HG03571 (cell line): Measurements from ENCODE around the gene BAHCC1.

Source experiments
- ATAC-seq: cut with Tn5 transposase; IDR thresholded peaks from one replicate; pipeline ENCODE4 v1.9.1; 2021; ENCODE audit not compliant: unreplicated experiment

BAHCC1 gene

DNA sequence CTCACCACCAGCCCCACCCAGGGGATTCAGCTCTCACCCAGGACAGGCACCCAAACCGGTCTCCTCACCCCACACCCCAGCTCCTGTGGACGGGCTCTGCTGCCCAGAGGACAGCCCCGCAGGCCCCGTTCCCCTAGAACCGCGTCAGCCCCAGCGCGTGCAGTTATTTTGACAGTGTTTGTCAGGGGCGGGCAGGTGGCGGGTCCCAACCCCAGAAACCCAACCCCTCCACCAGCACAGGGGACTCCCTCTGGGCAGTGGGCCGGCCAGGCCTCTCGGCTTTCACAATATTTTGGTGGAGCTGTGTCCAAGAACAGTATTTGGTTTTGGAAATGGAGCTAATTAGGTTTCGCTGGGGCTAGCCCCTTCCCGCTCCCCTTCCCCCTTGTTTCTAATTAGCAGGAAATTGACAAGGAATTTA lies 44.8 kb downstream of the BAHCC1 start:
- ATAC-seq = no peak

DNA sequence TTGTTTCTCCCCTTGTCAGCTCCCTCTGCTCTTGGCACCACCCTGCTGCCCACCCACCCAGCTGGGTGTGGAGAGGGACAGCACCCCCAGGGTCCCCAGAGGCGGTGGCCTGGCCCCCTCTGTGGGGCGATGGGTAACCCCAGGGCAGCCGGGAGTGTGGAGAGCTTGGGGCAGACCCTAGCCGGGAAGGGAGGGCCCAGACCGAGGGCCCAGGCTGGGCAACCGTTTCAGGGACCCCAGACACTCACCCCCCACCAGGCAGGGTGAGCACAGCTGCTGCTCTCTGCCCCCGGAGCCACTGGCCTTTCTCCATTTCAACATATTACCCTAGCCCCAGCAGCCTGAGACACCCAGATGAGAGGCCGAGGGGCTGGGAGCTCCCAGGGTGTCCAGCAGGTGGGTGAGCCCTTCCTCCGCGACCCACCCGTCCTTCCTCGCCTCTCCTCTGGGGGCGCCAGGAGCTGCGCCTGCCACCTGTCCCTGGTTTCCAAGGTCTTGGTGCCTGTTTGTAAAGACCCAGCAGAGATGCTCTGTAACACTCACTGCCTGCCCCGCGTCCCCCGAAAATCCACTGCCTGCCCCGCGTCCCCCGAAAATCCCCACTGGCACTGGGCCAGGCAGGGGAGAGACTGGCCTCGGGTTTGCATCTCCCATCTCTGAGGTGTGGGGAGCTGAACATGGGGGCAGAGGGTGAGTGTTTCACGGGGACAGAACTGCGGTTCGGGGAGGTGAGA lies 45.4 kb downstream of the BAHCC1 start:
- no peak for ATAC-seq

DNA sequence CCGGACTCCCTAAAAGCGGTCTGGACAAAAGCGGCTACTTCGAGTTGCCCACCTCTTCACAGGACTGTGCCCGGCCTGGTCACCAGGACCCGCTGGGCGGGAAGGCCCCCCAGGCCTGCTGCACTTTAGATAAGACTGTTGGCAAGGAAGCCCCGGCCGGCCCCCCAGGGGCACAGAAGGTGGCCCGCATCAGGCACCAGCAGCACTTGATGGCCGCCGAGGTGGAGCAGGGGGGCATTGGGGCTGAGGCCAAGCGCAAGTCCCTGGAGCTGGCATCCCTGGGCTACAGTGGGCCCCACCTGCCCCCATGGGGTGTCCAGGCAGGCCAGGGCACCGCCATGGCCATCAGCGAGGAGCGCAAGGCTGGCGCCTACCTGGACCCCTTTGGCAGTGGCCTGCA lies 47.5 kb downstream of the BAHCC1 start:
- no peak for ATAC-seq

DNA sequence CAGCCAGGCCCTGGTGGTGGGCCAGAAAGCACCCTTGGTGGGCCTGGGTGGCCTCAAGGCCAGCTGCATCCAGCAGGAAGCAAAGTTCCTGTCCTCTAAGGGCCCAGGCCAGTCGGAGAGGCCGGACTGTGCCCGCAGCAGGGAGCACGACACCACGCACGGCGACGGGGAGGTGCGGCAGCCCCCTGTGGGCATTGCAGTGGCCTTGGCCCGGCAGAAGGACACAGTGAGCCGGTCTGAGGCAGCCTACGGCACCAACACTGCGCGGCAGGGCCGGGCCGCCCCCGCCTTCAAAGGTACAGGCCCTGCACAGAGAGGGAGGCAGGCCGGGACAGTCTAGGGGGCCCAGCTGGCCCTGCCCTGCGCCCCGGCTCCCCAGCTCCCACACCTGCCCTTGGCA lies 48.0 kb downstream of the BAHCC1 start:
- no peak for ATAC-seq

DNA sequence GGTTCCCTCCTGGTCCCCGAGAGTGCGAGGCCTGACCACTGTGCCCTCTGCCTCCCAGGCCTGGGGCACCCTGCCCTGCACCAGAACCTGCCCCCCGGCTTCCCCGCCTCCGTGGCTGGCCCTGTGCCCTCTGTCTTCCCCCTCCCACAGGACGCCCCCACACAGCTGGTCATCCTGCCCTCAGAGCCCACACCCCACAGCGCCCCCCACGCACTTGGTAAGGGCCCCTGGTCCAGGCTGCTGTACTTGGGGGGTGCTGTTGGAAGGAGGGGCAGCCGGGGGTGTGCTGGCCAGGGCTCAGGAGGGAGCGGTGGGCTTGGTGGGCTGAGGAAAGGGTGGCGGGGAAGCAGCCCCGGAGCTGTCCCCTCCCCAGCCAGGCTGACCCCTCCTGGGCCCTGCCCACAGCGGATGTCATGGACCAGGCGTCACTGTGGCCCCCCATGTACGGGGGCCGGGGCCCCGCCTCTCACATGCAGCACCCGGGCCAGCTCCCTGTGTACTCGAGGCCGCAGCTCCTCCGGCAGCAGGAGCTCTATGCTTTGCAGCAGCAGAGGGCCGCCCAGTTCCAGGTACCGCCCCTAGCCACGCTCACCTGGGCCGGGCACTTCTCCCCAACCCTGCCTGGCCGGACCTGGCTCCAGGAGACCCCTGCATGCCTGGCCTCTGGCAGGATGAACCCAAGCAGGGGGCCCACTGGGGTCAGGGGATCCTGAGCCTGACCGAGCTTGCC lies 49.5 kb downstream of the BAHCC1 start:
- no peak for ATAC-seq

DNA sequence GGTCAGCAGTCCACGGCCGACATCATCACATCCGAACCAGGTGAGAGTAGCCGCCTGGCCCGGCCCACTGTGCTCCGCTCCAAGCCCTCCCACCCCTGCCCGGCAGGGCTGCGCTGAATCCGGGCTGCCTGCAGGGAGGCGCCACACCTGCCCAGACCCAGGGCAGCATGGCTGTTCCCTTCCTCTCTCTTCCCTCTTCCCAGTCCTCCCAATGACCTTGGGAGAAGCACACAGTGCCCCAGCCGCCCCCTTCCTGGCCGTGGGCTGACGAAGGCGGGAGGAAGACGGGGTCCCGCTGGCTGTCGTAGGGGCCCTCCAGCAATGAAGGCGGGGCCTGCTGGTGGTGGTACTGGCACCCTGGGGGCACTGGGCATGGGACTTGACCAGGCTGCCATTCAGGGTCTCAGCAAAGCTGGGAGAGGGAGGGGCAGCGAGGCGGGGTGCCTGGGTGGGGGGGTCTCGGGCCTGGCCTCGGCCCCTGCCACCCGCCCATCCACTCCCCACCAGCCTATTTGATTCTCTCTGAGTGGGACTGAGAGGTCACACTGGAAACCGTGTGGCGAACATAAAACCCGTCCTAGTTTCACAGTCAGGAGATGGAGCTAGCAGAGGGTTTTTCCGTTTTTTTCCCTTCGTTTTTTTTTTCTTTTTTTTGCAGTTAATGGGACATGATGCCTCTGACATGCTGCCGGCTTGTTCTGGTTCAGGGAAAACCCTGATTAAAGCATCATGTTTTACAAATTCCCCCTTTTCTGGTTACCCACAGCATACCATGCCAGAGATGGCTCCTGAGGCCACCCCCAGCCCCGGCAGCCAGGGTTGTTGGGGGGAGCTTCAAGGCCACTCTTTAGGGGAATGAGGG lies 50.6 kb downstream of the BAHCC1 start:
- no peak for ATAC-seq

DNA sequence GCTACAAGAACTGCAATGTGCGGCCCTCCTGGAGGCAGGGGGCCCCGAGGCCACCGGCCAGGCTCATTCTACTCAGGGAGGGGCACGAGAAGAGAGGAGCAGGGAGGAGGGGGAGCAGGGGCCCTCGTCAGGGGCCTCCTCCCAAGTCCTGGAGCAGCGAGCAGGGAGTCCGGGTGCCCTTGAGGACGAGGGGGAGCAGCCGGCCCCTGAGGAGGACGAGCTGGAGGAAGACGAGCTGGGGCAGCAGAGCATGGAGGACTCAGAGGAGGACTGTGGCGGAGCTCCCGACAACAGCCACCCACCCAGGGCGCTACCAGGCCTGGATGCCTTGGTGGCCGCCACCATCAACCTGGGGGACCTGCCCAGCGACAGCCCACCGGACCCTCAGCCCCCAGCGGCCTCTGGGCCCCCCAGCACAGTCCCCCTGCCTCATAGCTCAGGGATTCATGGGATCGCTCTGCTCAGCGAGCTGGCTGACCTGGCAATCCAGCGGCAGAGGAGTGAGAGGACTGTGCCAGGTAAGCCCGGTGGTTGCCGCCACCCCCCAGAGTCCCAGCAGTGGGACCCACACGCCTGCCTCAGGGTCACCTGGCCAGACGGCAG lies 52.2 kb downstream of the BAHCC1 start:
- no peak for ATAC-seq

DNA sequence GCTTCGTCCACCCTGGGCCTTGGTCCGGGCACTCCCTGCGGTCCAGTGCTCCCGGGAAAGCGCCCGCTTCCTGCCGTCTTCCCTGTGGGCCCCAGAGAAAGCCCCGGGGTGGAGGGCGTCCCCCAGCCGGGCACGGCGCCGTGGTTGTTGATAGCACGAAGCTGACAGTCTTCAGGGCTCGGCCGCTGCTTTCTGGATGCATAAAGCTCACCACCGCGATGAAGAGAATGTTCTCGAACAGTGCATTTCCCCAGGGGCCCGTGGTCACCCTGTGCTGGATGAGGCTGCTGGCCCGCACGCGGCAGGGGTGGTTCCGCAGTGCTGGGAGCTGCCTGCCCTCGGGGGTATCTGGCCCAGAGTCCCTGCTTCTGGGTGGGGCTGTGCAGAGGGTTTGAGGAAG lies 53.2 kb downstream of the BAHCC1 start:
- ATAC-seq = no peak

DNA sequence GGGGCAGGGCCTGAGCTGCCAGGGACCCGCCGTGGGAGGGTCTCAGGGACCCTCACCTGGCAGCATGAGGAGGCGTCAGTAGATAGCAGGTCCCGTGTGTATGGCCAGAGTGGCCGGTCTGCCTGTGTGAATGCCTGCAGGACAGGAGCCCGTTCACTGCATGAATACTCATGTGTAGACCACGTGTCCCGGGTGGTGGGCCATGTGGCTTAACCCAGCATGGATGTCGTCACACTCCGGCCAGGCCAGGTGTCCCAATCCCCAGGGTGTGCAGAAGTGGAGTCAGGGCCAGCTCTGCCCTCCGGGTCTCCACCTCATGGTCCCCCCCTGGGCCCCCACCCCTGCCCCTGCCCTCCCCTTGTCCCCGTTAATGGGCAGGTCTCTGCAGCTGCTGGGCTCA lies 53.7 kb downstream of the BAHCC1 start:
- no peak for ATAC-seq

DNA sequence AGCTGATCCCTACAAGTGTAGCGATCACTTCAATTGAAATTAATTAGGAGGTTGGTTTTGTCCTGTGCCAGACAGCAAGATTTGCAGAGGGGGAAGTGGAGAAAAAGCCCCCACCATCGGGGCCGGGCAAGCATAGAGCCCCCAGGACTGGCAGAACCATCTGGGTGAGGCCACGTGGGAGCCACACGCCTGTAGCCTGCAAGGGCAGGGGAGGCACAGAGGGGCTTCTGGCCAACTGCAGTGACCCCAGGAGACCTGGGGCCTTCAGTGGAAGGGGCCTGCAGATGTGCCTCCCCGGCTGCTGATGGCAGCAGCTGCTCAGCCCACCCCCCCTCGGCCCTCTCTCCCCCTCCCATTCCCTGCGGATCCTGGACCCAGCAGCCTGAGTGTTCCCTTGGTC lies 54.1 kb downstream of the BAHCC1 start:
- ATAC-seq = no peak

DNA sequence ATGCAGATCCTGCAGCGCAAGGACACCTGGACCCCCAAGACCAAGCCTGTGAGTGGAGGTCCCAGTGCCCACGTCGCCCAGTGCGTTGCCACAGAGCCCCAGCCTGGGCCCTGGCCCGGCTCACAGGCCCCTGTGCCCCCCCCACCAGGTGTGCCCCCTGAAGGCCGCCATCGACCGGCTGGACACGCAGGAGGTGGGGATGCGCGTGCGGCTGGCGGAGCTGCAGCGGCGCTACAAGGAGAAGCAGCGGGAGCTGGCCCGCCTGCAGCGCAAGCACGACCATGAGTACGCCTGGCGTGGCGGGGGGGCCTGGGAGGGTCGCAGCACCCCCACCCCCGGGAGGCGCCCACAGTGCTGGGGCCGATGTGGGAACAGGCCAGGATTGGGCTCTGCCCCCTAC lies 56.6 kb downstream of the BAHCC1 start:
- no peak for ATAC-seq

DNA sequence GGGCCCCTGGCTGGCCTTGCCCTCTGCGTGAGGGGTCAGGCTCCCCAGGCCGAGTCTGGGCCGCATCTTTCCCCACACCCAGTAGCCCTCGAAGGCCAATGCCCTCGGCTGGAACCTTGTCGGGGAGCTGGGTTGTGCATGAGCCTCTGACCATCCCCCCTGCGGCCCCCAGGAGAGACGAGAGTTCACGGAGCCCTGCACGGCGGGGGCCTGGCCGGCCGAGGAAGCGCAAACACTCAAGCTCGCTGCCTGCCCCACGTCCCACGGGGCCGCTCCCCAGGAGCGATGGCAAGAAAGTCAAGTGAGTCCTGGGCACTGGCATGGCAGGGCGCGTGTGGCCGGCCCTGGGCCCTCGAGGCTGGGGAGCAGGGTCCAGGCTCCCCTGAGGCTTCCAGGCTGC lies 57.3 kb downstream of the BAHCC1 start:
- no peak for ATAC-seq

DNA sequence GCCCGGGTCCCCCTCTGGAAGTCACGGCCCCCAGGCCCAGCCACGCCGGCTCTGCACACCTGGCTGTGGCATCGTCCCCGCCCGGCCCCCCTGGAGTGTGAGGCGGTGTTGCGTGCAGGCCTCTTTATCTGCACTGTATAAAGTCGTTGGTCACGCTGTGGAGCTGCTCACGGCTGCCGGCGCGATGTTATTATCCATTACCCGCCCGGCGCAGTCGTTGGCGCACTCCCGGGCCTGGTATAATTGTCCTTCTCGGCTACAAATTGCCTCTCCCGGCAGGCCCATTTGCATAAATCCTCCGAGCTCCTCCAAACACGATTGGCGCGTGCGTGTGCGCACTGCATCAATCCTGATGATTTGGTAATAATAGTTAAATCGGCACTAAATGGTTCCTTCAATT lies 57.8 kb downstream of the BAHCC1 start:
- ATAC-seq = no peak

DNA sequence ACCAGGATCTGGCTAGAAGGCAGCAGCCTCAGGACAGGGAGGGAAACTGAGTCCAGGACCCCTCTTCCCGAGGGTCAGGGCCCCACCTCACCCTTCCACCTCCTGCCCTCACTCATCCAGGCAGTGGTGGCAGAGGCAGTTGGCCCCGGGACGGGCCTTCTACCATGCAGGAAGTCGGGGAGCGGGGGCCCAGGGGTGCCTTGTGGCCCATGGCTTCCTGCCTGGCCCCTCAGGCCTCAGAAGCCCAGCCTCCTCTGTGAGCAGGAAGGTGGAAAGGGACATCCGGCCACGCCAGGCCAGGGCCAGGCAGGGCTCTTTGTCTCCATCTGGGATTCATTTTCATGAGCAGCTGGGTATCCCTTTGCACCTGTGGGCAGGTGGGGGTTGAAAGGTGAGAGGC lies 58.5 kb downstream of the BAHCC1 start:
- no peak for ATAC-seq

DNA sequence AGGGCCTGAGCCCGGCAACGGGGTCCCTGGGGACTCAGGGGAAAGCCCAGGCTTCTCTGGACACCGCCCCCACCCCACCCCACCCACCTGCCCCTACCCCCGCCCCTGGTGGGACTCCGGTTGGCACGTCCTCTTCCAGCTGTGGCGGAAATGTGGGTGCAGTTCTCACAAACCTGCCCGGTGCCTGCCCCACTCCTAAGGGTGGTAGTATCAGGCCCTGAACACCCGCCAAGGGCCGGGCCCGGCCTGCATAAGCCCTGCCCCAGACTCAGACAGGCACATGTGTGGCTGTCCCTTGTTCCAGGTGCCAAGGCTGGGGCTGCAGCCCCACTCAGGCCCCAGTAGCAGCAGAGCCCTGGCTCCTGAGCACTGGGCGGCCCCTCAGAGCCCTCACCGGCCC lies 59.2 kb downstream of the BAHCC1 start:
- no peak for ATAC-seq

DNA sequence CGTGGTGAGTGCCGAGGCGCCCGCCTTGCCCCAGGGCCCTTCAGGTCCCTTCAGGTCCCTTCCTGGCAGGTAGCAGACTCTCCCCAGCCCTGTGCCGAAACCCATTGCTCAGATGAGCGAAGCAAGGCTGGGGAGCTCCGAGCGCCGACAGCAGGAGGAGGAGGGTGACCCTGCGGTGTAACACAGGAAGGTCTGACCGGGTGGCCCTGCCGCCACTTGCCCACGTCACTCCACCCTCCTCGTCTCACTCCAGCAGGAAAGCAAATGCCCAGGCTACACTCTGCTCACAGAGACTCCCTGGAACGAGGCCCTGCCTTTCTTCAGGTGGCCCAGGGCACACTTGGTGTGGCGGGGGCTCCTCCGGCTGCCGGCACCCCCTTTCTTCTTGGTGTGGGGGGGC lies 60.1 kb downstream of the BAHCC1 start:
- ATAC-seq = no peak

DNA sequence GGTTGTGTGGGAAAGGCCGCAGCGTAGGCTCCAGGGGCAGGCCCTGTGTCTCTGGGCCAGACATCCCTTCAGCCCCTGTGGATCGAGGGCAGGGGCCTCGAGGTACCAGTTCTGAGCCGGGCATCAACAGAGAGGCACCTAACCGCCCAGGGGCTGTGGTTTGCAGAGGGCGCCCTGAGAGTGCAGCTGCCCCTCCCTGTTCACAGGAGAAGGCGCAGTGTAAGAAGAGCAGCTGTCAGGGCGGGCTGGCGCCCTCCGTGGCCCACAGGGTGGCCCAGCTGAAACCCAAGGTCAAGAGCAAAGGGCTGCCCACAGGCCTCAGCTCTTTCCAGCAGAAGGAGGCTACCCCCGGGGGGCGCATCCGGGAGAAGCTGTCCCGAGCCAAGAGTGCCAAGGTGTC lies 60.8 kb downstream of the BAHCC1 start:
- ATAC-seq = no peak

DNA sequence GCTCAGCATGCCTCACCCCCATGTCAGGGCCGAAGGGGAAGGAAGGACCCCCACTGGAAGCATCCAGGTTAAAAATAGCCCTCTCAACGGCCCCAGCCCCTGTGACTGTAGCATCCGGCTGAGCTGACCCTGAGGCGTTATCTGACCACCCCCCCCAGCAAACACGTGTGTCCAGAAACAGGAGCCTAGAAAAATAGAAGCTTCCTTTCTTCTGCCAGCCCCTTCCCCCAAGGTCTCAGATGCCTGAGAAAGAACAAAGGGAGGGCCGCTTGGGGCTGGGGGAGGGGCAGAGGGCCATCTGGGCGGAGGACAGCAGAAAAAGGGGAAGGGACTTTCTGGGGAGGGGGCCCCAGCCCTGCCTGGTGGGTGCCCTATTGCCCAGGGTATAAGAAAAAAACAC lies 61.5 kb downstream of the BAHCC1 start:
- ATAC-seq = no peak

DNA sequence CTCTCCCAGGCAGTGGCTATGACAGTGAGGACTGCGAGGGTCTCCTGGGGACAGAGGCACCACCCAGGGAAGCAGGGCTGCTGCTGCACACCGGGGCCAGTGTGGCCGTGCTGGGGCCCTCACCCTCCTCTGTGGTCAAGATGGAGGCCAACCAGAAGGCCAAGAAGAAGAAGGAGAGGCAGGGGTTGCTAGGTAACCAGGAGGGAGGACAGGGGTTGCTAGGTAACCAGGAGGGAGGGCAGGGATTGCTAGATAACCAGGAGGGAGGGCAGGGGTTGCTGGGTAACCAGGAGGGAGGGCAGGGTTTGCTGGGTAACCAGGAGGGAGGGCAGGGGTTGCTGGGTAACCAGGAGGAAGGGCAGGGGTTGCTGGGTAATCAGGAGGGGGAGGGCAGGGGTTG lies 62.1 kb downstream of the BAHCC1 start:
- ATAC-seq = no peak

DNA sequence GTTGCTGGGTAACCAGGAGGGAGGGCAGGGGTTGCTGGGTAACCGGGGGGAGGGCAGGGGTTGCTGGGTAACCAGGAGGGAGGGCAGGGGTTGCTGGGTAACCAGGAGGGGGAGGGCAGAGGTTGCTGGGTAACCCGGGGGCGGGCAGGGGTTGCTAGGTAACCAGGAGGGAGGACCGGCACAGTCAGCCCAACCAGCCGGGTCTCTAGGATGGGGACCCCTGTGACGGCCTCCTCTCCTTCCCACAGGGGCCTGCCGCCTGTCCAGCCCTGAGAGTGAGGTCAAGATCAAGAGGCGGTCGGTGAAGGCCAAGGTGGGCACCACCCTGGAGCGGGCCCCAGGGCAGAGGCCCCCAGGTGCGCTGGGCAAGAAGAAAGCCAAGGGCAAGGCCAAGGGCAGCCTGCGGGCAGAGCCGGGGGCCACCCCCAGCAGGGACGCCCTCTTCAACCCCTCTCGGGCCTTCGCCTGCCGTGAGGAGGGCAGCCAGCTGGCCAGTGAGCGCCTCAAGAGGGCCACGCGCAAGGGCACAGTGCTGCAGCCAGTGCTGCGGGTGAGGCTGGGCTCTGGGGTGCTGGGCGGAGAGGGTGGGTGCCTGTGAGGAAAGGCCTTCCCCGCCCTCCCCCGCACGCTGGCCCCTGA lies 62.8 kb downstream of the BAHCC1 start:
- ATAC-seq = no peak

DNA sequence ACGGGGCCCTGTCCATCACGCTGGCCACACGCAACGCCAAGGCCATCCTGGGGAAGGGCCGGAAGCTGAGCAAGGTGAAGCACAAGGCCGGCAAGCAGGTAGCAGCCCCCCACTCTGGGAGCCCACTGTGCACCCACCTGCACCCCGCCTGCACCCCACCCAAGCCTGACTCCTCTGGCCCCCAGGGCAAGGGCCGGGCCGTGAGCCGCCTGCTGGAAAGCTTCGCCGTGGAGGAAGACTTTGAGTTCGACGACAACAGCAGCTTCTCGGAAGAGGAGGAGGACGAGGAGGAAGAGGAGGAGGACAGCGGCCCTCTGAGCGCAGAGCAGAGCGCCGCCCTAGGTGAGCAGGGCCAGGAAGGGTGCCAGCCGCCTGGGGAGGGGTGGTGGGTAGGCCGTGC lies 63.4 kb downstream of the BAHCC1 start:
- no peak for ATAC-seq
